NCI-H1694 (cell line): ENCODE data around the gene CALHM4.
A peak's percentile ranks its signal among the peaks of the same experiment; 100 is the strongest.

ENCODE experiments used
- DNase-seq: peaks from one replicate; lab custom pipeline; 2025; lab: John Stamatoyannopoulos, UW

The CALHM4 gene, protein sequence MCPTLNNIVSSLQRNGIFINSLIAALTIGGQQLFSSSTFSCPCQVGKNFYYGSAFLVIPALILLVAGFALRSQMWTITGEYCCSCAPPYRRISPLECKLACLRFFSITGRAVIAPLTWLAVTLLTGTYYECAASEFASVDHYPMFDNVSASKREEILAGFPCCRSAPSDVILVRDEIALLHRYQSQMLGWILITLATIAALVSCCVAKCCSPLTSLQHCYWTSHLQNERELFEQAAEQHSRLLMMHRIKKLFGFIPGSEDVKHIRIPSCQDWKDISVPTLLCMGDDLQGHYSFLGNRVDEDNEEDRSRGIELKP

GRCh38 chr6:116553451-116553850, at the start of gene CALHM4:
Gene CALHM4 (plus strand): TSS chr6:116553751. CDS start chr6:116553794, 43 bp downstream.
- DNase-seq: no peak

- no peak for DNase-seq
These were observed 46.2 kb upstream of the CALHM4 start for GRCh38 chr6:116507324-116507723.

- no peak for DNase-seq
These were observed 45.0 kb upstream of the CALHM4 start for GRCh38 chr6:116508527-116508926.

GRCh38 chr6:116511424-116512110, 42.0 kb upstream of the CALHM4 start, which contains the start of gene CALHM5:
Gene CALHM5 (plus strand): TSS chr6:116511639. CDS start chr6:116511697, 58 bp downstream.
- DNase-seq: no peak

- no peak for DNase-seq
These were observed 41.4 kb upstream of the CALHM4 start for GRCh38 chr6:116512111-116512559.

- no peak for DNase-seq
These were observed 40.8 kb upstream of the CALHM4 start for GRCh38 chr6:116512734-116513133.

- DNase-seq: no peak
These were observed 40.2 kb upstream of the CALHM4 start for GRCh38 chr6:116513224-116513875.

- DNase-seq: no peak
These were observed 39.4 kb upstream of the CALHM4 start for GRCh38 chr6:116514111-116514510.

GRCh38 chr6:116515141-116515540, 38.4 kb upstream of the CALHM4 start:
- DNase-seq: no peak

DNA sequence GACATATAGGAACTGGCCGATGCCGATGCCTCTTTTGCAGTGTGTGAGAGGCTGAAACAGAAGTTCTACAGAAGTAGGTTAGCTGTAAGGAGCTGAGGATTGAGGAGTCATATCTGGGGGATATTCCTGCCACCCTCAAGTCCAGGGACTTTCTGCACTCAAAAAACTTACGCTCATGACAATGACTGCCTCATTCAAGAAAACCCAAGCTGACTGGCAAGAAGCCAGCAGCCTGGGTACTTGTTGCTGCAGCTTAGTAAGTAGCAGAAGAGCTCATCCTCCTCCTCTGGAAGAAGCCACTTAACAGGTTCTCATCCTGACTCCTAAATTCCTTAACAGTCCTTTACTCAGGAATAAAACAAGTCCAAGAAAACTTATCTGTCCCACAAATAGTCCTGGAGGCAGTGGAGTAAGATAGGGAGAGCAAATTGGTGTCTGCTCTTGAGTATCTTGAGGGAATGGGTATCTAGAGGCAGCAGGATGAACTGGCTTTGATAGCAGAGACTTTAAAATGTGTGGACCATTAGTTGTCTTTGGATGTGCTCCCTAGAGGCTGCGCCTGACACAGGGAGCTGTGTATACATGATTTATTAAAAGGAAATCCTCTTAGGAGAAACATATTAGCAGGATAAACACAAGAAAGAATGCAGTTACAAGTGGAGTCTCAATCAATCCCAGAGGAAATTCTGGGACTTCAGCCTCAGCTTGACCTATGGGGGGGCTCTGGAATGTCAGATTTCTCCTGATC, 34.8 kb upstream of the CALHM4 start:
- no peak for DNase-seq

DNA sequence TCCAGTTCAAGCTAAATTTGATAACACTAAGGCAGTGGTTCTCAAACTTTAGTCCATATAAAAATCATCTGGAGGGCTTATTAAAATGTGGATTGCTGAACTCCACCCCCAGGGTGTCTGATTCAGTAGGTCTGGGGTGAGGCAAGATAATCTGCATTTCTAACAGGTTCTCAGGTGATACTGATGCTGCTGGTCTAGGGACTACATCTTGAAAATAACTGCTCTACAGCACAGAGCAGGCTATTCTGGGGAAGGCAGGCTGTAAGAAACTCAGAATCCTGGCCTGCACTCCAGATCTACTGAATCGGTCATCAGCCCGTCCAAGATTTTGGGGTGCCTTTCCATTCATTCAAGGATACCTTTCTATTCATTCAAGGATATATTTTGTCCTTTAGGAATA, 30.7 kb upstream of the CALHM4 start:
- no peak for DNase-seq

GRCh38 chr6:116524236-116524635, 29.3 kb upstream of the CALHM4 start:
- DNase-seq: no peak

DNA sequence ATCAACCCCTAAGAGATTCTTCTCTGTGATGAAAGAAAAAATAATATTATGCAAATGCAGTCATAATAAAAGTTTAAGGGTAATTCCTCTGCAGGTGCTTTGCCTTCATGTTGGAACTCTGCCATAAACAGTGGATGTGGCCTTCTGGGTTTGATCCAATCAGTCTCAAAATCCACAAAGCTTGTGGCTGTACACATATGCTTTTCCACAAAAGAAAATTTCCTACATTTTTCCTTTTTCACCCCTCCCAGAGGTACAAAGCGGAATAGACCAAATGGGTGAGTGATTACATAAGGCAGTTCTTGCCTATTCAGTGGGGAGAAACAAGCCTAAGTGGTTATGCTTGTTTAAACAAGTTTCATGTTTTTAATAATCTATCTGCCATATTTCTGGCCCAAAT, 25.4 kb upstream of the CALHM4 start:
- DNase-seq: no peak

GRCh38 chr6:116528780-116529179, 24.8 kb upstream of the CALHM4 start:
- DNase-seq: no peak

DNA sequence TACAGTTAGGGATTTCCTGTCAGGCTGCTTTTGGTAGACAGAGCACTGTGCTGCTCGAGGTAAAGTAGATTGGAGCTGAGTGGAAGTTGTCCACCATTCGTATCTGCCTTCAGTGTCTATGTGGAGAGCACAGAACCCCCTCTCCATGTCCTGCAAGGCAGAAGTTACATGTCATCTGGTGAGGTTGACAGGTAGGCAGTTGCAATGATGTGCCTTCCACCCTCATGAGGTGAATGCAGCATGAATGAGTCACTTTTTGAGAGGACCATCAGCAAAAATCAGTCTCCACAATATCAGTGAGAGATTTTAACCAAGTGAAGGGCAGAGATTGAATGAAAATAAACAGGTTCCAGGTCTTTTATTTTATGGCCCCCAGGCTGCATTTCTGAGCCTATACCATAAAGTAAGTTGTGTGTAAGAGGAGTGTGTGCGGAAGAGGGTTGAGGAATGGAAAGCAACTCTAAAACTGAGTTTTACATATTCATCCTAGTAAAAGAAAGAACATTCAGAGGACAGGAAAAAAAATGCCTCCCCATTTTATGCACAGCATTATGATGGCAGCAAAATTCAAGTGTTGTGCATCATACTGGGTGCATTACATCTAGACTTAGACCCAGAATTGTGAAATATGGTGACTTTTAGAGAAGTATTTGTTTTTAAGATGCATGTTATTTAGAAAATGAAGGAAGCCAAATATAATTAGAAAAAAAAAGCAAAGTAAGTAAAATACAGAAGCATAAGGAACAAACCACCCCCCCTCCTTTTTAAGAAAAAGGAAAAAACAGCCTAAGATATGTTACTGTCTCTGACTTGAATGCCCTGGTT, 23.9 kb upstream of the CALHM4 start:
- DNase-seq: no peak

- no peak for DNase-seq
These were observed 23.1 kb upstream of the CALHM4 start for GRCh38 chr6:116530436-116530835.

DNA sequence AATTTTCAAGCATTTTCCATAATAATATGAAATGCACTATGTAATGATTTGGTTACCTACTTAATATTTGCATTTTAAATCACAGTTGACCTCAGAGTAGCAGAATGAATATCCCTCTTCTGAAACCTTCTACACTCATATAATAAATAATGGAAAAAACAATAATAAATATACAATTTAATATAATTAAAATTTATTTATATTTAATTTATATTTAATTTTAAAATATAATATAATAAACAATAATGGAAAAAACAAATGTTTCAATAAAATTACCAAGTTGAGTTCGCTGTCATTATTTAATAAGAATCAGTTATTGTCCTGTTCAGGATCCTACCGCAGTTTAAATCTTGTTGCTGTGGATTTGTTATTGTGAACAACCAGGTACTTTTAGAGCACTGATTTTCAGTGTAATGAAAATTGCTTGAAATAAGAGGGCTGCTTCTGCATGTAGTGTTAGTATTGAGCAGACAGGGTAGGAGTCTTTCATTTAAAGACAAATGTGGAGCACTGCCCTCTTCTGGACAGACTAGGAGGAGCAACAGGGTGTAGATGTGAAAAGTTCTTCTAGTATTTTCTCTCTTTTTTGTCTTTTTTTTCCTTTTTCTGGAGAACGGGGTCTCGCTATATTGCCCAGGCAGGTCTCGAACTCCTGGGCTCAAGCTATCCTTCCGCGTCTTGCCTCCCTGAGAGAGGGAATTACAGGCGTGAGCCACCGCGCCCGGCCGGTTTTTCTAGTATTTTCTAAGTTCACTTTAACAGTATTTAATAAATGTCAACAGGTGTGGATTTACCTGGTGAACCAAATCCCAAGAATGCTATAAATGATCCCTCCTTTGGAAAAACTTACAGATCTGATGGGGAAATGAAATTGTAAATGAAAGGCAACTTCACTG, 21.6 kb upstream of the CALHM4 start:
- DNase-seq: peak; percentile 44

DNA sequence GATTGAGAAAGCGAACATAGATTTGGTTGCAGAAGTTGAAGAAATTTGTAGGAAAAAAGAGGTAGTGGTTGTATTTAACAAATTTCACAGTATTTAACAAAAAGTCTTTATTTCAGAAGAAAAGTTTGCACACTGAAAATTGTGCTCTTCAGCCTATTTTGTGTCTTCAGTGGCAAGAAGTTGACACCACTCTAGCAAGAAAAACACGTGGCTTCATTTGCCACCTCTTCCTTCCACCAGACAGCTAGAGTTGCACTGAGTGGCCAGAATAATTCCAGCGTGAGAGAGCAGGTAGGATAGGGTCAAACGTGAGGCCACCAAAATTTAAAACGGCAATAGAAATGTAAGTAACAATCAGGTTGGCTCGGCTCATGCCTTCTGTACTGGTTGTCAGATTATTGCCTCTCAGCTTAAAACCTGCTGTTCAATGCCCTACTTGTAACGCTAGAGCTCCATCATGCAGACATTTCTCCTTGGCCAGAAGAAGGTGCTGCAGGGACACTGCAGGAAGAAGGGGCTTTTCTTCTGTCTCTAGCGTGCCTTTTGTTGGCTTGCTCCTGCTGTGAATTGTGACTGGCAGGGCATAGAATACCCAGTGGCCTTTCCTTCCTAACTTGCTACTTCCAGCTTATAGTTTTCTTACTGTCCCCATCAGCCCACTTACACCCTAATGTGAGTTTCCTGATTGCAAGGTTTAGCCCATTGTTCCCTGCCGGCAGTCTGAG, 20.2 kb upstream of the CALHM4 start:
- no peak for DNase-seq

- no peak for DNase-seq
These were observed 18.4 kb upstream of the CALHM4 start for GRCh38 chr6:116535109-116535508.

GRCh38 chr6:116536216-116536621, 17.3 kb upstream of the CALHM4 start:
- peak; percentile 38 for DNase-seq
